KMS-11 (cell line): ENCODE data around the gene FURIN.

ENCODE experiments used
- H2AFZ ChIP-seq: fragments of 200-600 bp; sonication (generic); 2 replicates; pipeline ENCODE4 v1.6.1; 2016; ENCODE audit warnings: antibody characterized with exemption, mixed run types, low read depth
- H3K27ac ChIP-seq: fragments of 200-600 bp; sonication (generic); 2 replicates; pipeline ENCODE4 v1.6.1; 2016; ENCODE audit warnings: mild to moderate bottlenecking, mixed run types
- H3K27me3 ChIP-seq: fragments of 200-600 bp; sonication (generic); 2 replicates; pipeline ENCODE4 v1.6.1; 2017; ENCODE audit warnings: mild to moderate bottlenecking, low read depth, mixed run types, moderate library complexity; ENCODE audit not compliant: insufficient read depth
- H3K36me3 ChIP-seq: fragments of 200-600 bp; sonication (generic); 2 replicates; pipeline ENCODE4 v1.6.1; 2017; ENCODE audit warnings: mild to moderate bottlenecking, mixed run types; ENCODE audit not compliant: insufficient read depth
- H3K4me1 ChIP-seq: fragments of 200-600 bp; sonication (generic); 2 replicates; pipeline ENCODE4 v1.6.1; 2016; ENCODE audit warnings: mild to moderate bottlenecking, low read depth, mixed run types; ENCODE audit not compliant: poor library complexity, severe bottlenecking
- H3K4me2 ChIP-seq: fragments of 200-600 bp; sonication (generic); 2 replicates; pipeline ENCODE4 v1.7.0; 2016; ENCODE audit warnings: mild to moderate bottlenecking, mixed run types
- H3K4me3 ChIP-seq: fragments of 200-600 bp; sonication (generic); IDR thresholded peaks from 2 replicates; pipeline ENCODE4 v1.6.1; 2017; ENCODE audit warnings: low read depth, low read length, mixed read lengths; ENCODE audit not compliant: insufficient read depth
- H3K79me2 ChIP-seq: fragments of 200-600 bp; sonication (generic); 2 replicates; pipeline ENCODE4 v1.6.1; 2016; ENCODE audit warnings: low read depth, mixed run types; ENCODE audit not compliant: insufficient read depth
- H3K9ac ChIP-seq: fragments of 200-600 bp; sonication (generic); 2 replicates; pipeline ENCODE4 v1.6.1; 2016; ENCODE audit warnings: mild to moderate bottlenecking, mixed run types
- H4K20me1 ChIP-seq: fragments of 200-600 bp; sonication (generic); 2 replicates; pipeline ENCODE4 v1.6.1; 2016; ENCODE audit warnings: mild to moderate bottlenecking, mixed run types; ENCODE audit not compliant: insufficient read depth
- CTCF ChIP-seq: fragments of 200-600 bp; sonication (generic); conservative IDR thresholded peaks from 2 replicates; pipeline ENCODE4 v1.6.1; 2017; ENCODE audit warnings: low read depth, mild to moderate bottlenecking, antibody characterized with exemption, low read length, moderate library complexity, mixed read lengths

Gene FURIN

GRCh38 chr15:90881181-90881977 is 13.0 kb downstream of the FURIN start:
- H3K4me2 ChIP-seq = no peak overlapping the region
- no peaks in the 10 kb centered on the region for H4K20me1 ChIP-seq
- H3K36me3 ChIP-seq = no peaks in the 10 kb centered on the region; the same call in 1 of the 2 replicates
- no peaks in the 10 kb centered on the region for H3K79me2 ChIP-seq
- H3K27me3 ChIP-seq = no peaks in the 10 kb centered on the region
- H3K27ac ChIP-seq = no peak overlapping the region
- H2AFZ ChIP-seq = no peak overlapping the region
- TF ChIP-seq CTCF = no peak
- H3K4me1 ChIP-seq = peaks cover 9% of the 10 kb centered on the region
- no peak overlapping the region for H3K4me3 ChIP-seq
- H3K9ac ChIP-seq = no peak overlapping the region

GRCh38 chr15:90881978-90882721 is 13.8 kb downstream of the FURIN start:
- H3K9ac ChIP-seq = no peak overlapping the region
- H3K79me2 ChIP-seq = no peaks in the 10 kb centered on the region
- no peaks in the 10 kb centered on the region for H3K27me3 ChIP-seq
- H3K4me2 ChIP-seq = no peak overlapping the region
- no peaks in the 10 kb centered on the region; the same call in 1 of the 2 replicates for H3K36me3 ChIP-seq
- no peaks in the 10 kb centered on the region for H4K20me1 ChIP-seq
- no peak overlapping the region for H2AFZ ChIP-seq
- H3K4me3 ChIP-seq = no peak overlapping the region
- peaks cover 10% of the 10 kb centered on the region for H3K4me1 ChIP-seq
- H3K27ac ChIP-seq = no peak overlapping the region
- no peak for TF ChIP-seq CTCF

GRCh38 chr15:90882781-90883525 is 14.6 kb downstream of the FURIN start:
- no peak overlapping the region for H3K4me2 ChIP-seq
- no peak overlapping the region for H3K9ac ChIP-seq
- no peaks in the 10 kb centered on the region for H3K79me2 ChIP-seq
- no peak overlapping the region for H2AFZ ChIP-seq
- H3K27me3 ChIP-seq = no peaks in the 10 kb centered on the region
- peaks cover 10% of the 10 kb centered on the region for H3K4me1 ChIP-seq
- no peaks in the 10 kb centered on the region for H4K20me1 ChIP-seq
- H3K36me3 ChIP-seq = no peaks in the 10 kb centered on the region; the same call in 1 of the 2 replicates
- TF ChIP-seq CTCF = no peak
- H3K4me3 ChIP-seq = no peak overlapping the region
- no peak overlapping the region for H3K27ac ChIP-seq

GRCh38 chr15:90883526-90883975 is 15.2 kb downstream of the FURIN start:
- H3K9ac ChIP-seq = no peak overlapping the region
- H3K79me2 ChIP-seq = no peaks in the 10 kb centered on the region
- no peak overlapping the region for H3K4me2 ChIP-seq
- H3K4me1 ChIP-seq = peaks cover 10% of the 10 kb centered on the region
- H3K27me3 ChIP-seq = no peaks in the 10 kb centered on the region
- H3K27ac ChIP-seq = no peak overlapping the region
- no peak overlapping the region for H2AFZ ChIP-seq
- no peak for TF ChIP-seq CTCF
- H3K4me3 ChIP-seq = no peak overlapping the region
- H4K20me1 ChIP-seq = no peaks in the 10 kb centered on the region
- no peaks in the 10 kb centered on the region; the same call in 1 of the 2 replicates for H3K36me3 ChIP-seq
